OCI-LY1 (cell line): ENCODE measurements around the gene GAMT.

Experiments
- H2AFZ ChIP-seq: fragments of 200-600 bp; sonication (generic), shearing (Covaris generic); 2 replicates; pipeline ENCODE4 v1.6.0; 2014; ENCODE audit warnings: antibody characterized with exemption, mild to moderate bottlenecking, low read length
- H3F3A ChIP-seq: fragments of 200-600 bp; sonication (generic), shearing (Covaris generic); 2 replicates; pipeline ENCODE4 v1.6.0; 2014; ENCODE audit warnings: mild to moderate bottlenecking, antibody characterized with exemption, low read length, moderate library complexity; ENCODE audit not compliant: insufficient read depth
- H3K27ac ChIP-seq: fragments of 200-600 bp; sonication (generic); 2 replicates; pipeline ENCODE4 v1.5.1; 2014; ENCODE audit warnings: low read length, mixed run types, mild to moderate bottlenecking, low read depth; ENCODE audit not compliant: poor library complexity, severe bottlenecking
- H3K27me3 ChIP-seq: fragments of 200-600 bp; sonication (generic); 2 replicates; pipeline ENCODE4 v1.6.0; 2014; ENCODE audit warnings: antibody characterized with exemption, mild to moderate bottlenecking, low read length, moderate library complexity; ENCODE audit not compliant: insufficient read depth
- H3K36me3 ChIP-seq: fragments of 200-600 bp; sonication (generic); 2 replicates; pipeline ENCODE4 v1.6.1; 2014; ENCODE audit warnings: mild to moderate bottlenecking, antibody characterized with exemption, low read length, moderate library complexity, mixed read lengths; ENCODE audit not compliant: insufficient read depth
- H3K4me1 ChIP-seq: fragments of 200-600 bp; sonication (generic); 2 replicates; pipeline ENCODE4 v1.5.1; 2014; ENCODE audit warnings: mild to moderate bottlenecking, low read length, moderate library complexity; ENCODE audit not compliant: insufficient read depth, severe bottlenecking
- H3K4me2 ChIP-seq: fragments of 200-600 bp; sonication (generic), shearing (Covaris generic); 2 replicates; pipeline ENCODE4 v1.6.1; 2014; ENCODE audit warnings: low read length
- H3K4me3 ChIP-seq: fragments of 200-600 bp; sonication (generic); 2 replicates; pipeline ENCODE4 v1.5.1; 2014; ENCODE audit warnings: low read length, low read depth, mild to moderate bottlenecking, mixed read lengths; ENCODE audit not compliant: poor library complexity, severe bottlenecking
- H3K79me2 ChIP-seq: fragments of 200-600 bp; shearing (Covaris generic); 2 replicates; pipeline ENCODE4 v1.6.1; 2016; ENCODE audit warnings: mixed run types, low read length, mixed read lengths; ENCODE audit not compliant: insufficient read depth
- H3K9ac ChIP-seq: fragments of 200-600 bp; sonication (generic), shearing (Covaris generic); 2 replicates; pipeline ENCODE4 v1.6.1; 2014; ENCODE audit warnings: mild to moderate bottlenecking, low read length, mixed read lengths
- H3K9me2 ChIP-seq: fragments of 200-600 bp; sonication (generic), shearing (Covaris generic); 2 replicates; pipeline ENCODE4 v1.6.1; 2014; ENCODE audit warnings: low read depth, mild to moderate bottlenecking, low read length, mixed read lengths
- H3K9me3 ChIP-seq: fragments of 200-600 bp; shearing (Covaris generic); 2 replicates; pipeline ENCODE4 v1.6.1; 2014; ENCODE audit warnings: low read length, mixed read lengths
- H4K20me1 ChIP-seq: fragments of 200-600 bp; sonication (generic), shearing (Covaris generic); 2 replicates; pipeline ENCODE4 v1.6.0; 2016; ENCODE audit warnings: mild to moderate bottlenecking, low read length; ENCODE audit not compliant: insufficient read depth
- CTCF ChIP-seq: fragments of 200-600 bp; sonication (generic), shearing (Covaris generic); IDR thresholded peaks from 2 replicates; pipeline ENCODE4 v1.5.1; 2017; ENCODE audit warnings: mild to moderate bottlenecking, antibody characterized with exemption, low read length, moderate library complexity, mixed read lengths
- EZH2 ChIP-seq: fragments of 200-600 bp; sonication (generic), shearing (Covaris generic); IDR thresholded peaks from 2 replicates; pipeline ENCODE4 v1.8.0; 2017; ENCODE audit warnings: borderline replicate concordance, mixed run types, mild to moderate bottlenecking, antibody characterized with exemption, low read length, moderate library complexity, mixed read lengths

GAMT gene

DNA sequence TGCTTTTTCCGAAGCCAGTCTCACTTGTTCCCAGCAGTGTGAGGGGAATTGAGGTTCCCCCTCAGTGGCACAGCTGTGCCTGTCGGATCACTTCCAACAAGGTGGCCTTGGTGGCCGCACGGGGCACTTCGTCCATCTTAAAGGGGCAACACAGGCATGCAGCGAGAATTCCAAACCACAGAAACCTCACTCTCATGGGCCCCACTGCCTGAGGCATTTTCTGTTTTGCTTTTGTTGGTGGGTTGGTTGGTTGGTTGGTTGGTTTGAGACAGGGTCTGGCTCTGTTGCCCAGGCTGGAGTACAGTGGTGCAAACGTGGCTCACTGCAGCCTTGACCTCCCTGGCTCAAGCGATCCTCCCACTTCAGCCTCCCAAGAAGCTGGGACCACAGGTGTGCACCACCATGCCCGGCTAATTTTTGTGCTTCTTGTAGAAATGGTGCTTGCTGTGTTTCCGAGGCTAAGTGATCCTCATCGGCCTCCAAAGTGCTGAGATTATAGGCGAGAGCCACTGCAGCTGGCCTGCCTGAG lies 21.3 kb downstream of the GAMT start:
- TF ChIP-seq CTCF (no peak), EZH2 (no peak)
- Histone ChIP-seq H3K9me2 (no peaks in the 10 kb centered on the region), H3K4me1 (peaks cover 6% of the 10 kb centered on the region), H3K27me3 (no peaks in the 10 kb centered on the region), H3K4me3 (no peak overlapping the region), H2AFZ (no peak overlapping the region), H3K27ac (no peak overlapping the region), H3K9me3 (no peaks in the 10 kb centered on the region), H3K9ac (no peak overlapping the region), H3F3A (no peaks in the 10 kb centered on the region), H3K79me2 (peaks cover 8% of the 10 kb centered on the region; the same call in 1 of the 2 replicates), H3K36me3 (peaks cover 14% of the 10 kb centered on the region; the same call in 1 of the 2 replicates), H3K4me2 (no peak overlapping the region), H4K20me1 (no peaks in the 10 kb centered on the region)

DNA sequence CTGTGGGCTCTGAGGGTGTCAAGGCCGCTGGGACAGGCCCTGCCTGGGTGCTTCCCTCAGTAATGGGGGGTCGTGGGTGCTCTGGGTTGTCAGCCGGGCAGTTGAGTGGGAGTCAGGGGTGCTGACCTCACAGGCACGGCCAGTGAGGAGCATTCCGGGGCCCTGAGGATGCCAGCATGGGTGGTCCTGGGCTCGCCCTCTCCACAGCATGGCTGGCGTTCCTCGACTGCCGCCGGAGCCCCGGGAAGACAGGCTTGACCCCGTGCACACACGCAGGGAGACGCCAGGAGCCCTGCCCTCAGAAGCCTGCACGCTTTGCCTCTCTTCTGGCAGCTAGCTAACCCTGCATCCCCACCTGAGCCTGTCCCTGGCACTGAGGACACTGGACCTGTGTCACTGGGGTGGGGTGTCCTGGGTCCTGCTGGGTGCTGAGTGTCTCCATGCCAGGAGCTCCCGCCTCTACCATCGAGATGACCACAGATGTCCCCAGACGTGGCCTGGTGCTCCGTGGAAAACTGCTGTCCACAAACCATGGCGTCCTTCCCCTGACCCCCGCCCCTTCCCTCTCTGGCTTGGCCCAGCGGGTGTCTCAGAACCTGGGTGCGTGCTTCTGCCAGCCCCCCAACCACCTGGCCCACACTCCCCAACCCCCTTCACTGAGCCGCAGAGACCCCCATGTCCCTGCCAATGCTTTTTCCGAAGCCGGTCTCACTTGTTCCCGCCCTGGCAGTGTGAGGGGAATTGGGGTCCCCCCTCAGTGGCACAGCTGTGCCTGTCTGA lies 22.0 kb downstream of the GAMT start:
- H3K4me2 ChIP-seq, result no peak overlapping the region
- H3K9ac ChIP-seq, result no peak overlapping the region
- no peaks in the 10 kb centered on the region for H3F3A ChIP-seq
- peaks cover 18% of the 10 kb centered on the region for H3K36me3 ChIP-seq
- peaks cover 2% of the 10 kb centered on the region; the same call in 1 of the 2 replicates for H3K79me2 ChIP-seq
- H3K4me1 ChIP-seq, result no peaks in the 10 kb centered on the region
- no peaks in the 10 kb centered on the region for H4K20me1 ChIP-seq
- no peaks in the 10 kb centered on the region for H3K27me3 ChIP-seq
- H3K9me2 ChIP-seq, result no peaks in the 10 kb centered on the region
- H3K4me3 ChIP-seq, result no peak overlapping the region
- no peaks in the 10 kb centered on the region for H3K9me3 ChIP-seq
- TF ChIP-seq EZH2, result no peak
- no peak for TF ChIP-seq CTCF
- H2AFZ ChIP-seq, result no peak overlapping the region
- H3K27ac ChIP-seq, result no peak overlapping the region

GRCh38 chr19:1377965-1378785 lies 23.2 kb downstream of the GAMT start:
- Histone ChIP-seq H3K9me2 (no peaks in the 10 kb centered on the region), H3K27ac (no peak overlapping the region), H2AFZ (no peak overlapping the region), H4K20me1 (no peaks in the 10 kb centered on the region), H3K9me3 (no peaks in the 10 kb centered on the region), H3F3A (no peaks in the 10 kb centered on the region), H3K4me2 (no peak overlapping the region), H3K4me3 (no peak overlapping the region), H3K27me3 (no peaks in the 10 kb centered on the region), H3K9ac (no peak overlapping the region), H3K79me2 (no peaks in the 10 kb centered on the region), H3K4me1 (no peaks in the 10 kb centered on the region), H3K36me3 (peaks cover 29% of the 10 kb centered on the region)
- TF ChIP-seq CTCF, result peak; percentile 8; the same call in 1 of the 2 replicates
- no peak for TF ChIP-seq EZH2
